ENCODE measurements around the gene MCCD1. TPM values are rescaled to one million over a fixed set of nuclear protein-coding genes. Genes with fewer than 3 reads are reported as not detected.
A peak's percentile ranks its signal among the peaks of the same experiment; 100 is the strongest.

The MCCD1 gene
- total and polyA plus RNA-seq, 2 of the 13 experiments (the other 11 are each of a cell fraction or from before 2014, with no cell fraction given), result 0.15 TPM; not detected in 1

GRCh38 chr6:31497531-31498476, 31.0 kb upstream of the MCCD1 start, which contains the start of gene MICB (continued):
- peak; percentile 88 for TF ChIP-seq ZNF687 (CRISPR knock-in tag; IDR thresholded peaks at IDR 0.05)
- no peak for TF ChIP-seq ZNF737 (CRISPR knock-in tag; IDR thresholded peaks at IDR 0.05; ENCODE audit: borderline replicate concordance)
- TF ChIP-seq ZNF484 (CRISPR knock-in tag; IDR thresholded peaks at IDR 0.05; ENCODE audit: borderline replicate concordance, low read depth), result no peak
- no peak for TF ChIP-seq ZNF276 (CRISPR knock-in tag; IDR thresholded peaks at IDR 0.05; ENCODE audit: low read depth)
- TF ChIP-seq ZNF10 (CRISPR knock-in tag; IDR thresholded peaks at IDR 0.05; ENCODE audit: borderline replicate concordance, low read depth), result no peak
- TF ChIP-seq GATAD1 (CRISPR knock-in tag; IDR thresholded peaks at IDR 0.05), result peak; percentile 22; the same call in 1 of the 2 replicates
- no peak for TF ChIP-seq CC2D1A (CRISPR knock-in tag; IDR thresholded peaks at IDR 0.05)
- 0 out of 2 replicates have a peak, but pooled peaks have one; percentile 19 for TF ChIP-seq THAP8 (CRISPR knock-in tag; IDR thresholded peaks at IDR 0.05; ENCODE audit: borderline replicate concordance)
- no peak for TF ChIP-seq MAFK (conservative IDR thresholded peaks at IDR 0.05 in 1 of 2, IDR thresholded peaks at IDR 0.05 in 1 of 2; ENCODE audit: low read length in 2 of 2)
- TF ChIP-seq ZNF776 (CRISPR knock-in tag; IDR thresholded peaks at IDR 0.05), result no peak; the same call in 1 of the 2 replicates
- TF ChIP-seq GMEB2 (CRISPR knock-in tag; IDR thresholded peaks at IDR 0.05; ENCODE audit: low read depth), result no peak
- 0 out of 2 replicates have a peak, but pooled peaks have one; percentile 39 for TF ChIP-seq MTERF4 (CRISPR knock-in tag; IDR thresholded peaks at IDR 0.05)
- no peak for TF ChIP-seq ZMAT5 (CRISPR knock-in tag; IDR thresholded peaks at IDR 0.05; ENCODE audit: borderline replicate concordance, low read depth)
- TF ChIP-seq ZNF282 (IDR thresholded peaks at IDR 0.05; ENCODE audit: partially characterized antibody), result no peak
- no peak for TF ChIP-seq NCOR1 (IDR thresholded peaks at IDR 0.05; ENCODE audit: borderline replicate concordance, low read length)
- TF ChIP-seq ARHGAP35 (CRISPR knock-in tag; IDR thresholded peaks at IDR 0.05; ENCODE audit: borderline replicate concordance), result no peak
- TF ChIP-seq NBN (conservative IDR thresholded peaks at IDR 0.05), result no peak
- TF ChIP-seq ZFAT (CRISPR knock-in tag; conservative IDR thresholded peaks at IDR 0.05), result no peak

All from HepG2 (cell line).